Measurements from ENCODE around the gene CFAP58. TPM values are rescaled to one million over a fixed set of nuclear protein-coding genes. Genes with fewer than 3 reads are reported as not detected.

CFAP58 gene
- total and polyA plus RNA-seq, 2 donors (not counting 3 experiments of a cell fraction or from before 2014, with no cell fraction given) = 0.07 to 0.29 TPM

DNA sequence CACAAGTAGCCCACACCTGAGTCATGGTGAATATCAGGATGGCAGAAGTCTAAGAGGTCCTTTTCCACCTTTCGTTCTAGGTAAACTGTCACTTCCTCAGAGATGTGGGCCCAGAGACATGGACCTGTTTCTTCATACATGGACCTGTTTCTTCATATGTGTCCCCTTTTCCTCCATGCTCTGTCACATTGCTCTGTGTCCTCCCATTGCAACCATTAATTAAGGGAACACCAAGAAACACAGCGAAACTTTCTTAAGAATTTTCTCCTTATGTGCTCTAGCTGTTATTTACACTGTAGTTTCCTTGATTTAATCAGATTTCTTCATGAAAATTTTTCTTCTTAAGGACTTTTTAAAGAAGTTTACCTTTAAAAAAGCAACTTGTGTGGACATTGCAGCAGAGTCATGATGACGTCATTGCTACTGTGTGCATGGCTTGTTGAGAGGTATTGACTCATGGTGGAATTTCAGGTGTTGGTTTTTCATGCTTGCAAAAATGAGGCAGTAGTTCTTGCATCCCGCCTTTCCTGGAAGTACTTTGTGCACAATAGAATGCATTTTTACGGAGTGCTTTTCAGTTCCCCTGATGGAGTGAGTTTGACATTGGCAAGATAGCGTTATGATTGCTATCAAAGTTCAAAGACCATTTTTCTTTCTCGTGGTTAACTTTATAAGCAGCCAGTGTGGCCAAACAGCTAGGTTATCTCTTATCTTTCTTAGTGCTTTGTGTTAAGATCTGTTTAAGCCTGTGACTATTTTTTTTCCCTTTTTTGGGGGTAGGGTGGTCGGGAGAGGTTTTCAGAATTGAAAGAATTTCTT is 37.7 kb downstream of the CFAP58 start:
- CTCF ChIA-PET = no interaction called here
- no peak overlapping the region for H3K4me2 ChIP-seq (ENCODE audit: insufficient read depth, low read length)
- no peaks in the 10 kb centered on the region for H3K9me1 ChIP-seq (replicated peaks; ENCODE audit: control insufficient read depth, extremely low read depth, insufficient read depth, low read length)
- H3K9me3 ChIP-seq (replicated peaks; ENCODE audit: control insufficient read depth, insufficient read depth, low read length) = no peaks in the 10 kb centered on the region
- H3K27ac ChIP-seq (ENCODE audit: insufficient read depth, low read depth, low read length) = no peak overlapping the region
- H3K9ac ChIP-seq (replicated peaks; ENCODE audit: extremely low read depth, insufficient read depth, low read length) = no peak overlapping the region
- POLR2A ChIA-PET = no interaction called here
- no peaks in the 10 kb centered on the region for H3K4me1 ChIP-seq (ENCODE audit: control insufficient read depth, extremely low read depth, insufficient read depth, low read length)
- H2AFZ ChIP-seq (ENCODE audit: low read depth, low read length) = no peak overlapping the region
- no peak overlapping the region for H3K4me3 ChIP-seq (replicated peaks in 1 of 3; ENCODE audit: insufficient read depth in 1 of 3, low read depth in 1 of 3, low read length in 3 of 3)
- dilution Hi-C loops (cut with MboI; ENCODE audit: extremely low pct_ligation_motif_present, low sequenced_read_pairs) = no loop called here
- no TSS peak for BruUV-seq (replicated peaks)
- intact Hi-C loops (cut with micrococcal nuclease) = no loop called here
- no peak for DNase-seq (ENCODE audit: low read depth, low spot score)
- no peaks in the 10 kb centered on the region for H3K36me3 ChIP-seq (ENCODE audit: control insufficient read depth in 2 of 2, extremely low read depth in 1 of 2, insufficient read depth in 2 of 2, low read length in 2 of 2)
- no peak for TF ChIP-seq MYC (IDR thresholded peaks at IDR 0.05; ENCODE audit: low read depth, low read length)
- TF ChIP-seq, protein P1, sequence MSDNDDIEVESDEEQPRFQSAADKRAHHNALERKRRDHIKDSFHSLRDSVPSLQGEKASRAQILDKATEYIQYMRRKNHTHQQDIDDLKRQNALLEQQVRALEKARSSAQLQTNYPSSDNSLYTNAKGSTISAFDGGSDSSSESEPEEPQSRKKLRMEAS (IDR thresholded peaks at IDR 0.05; ENCODE audit: insufficient read depth, insufficient read length) = no peak
- TF ChIP-seq FOS (IDR thresholded peaks at IDR 0.05; ENCODE audit: borderline replicate concordance, insufficient read depth, low read length) = no peak
- TF ChIP-seq JUN (IDR thresholded peaks at IDR 0.05; ENCODE audit: borderline replicate concordance, insufficient read depth, insufficient read length, low read depth) = peak; percentile 16
- no peak for TF ChIP-seq GATA2 (IDR thresholded peaks at IDR 0.05; ENCODE audit: insufficient read depth, insufficient read length, low read depth, low read length)
- H3K27me3 ChIP-seq (ENCODE audit: control insufficient read depth in 2 of 2, insufficient read depth in 2 of 2, low read length in 2 of 2) = no peaks in the 10 kb centered on the region
- FAIRE-seq = no peak
- H3K79me2 ChIP-seq (ENCODE audit: control insufficient read depth, insufficient read depth, low read length) = no peaks in the 10 kb centered on the region
- H4K20me1 ChIP-seq (replicated peaks; ENCODE audit: control insufficient read depth, extremely low read depth, insufficient read depth, low read length) = no peaks in the 10 kb centered on the region

DNA sequence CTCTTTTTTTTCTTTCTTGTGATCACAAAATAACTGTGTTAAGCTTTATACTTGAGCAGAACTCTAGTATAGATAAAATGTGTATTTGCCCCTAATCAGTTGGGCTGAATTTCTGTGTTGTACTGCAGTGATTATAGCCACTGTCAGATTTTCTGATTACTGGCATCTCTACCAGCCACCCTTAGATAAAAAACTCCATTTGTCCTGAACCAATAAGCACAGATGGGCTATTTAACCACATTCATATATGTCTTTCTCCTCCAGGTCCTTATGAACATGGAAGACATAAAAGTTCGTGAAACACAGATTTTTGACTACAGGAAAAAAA is 38.3 kb downstream of the CFAP58 start:
- DNase-seq (ENCODE audit: low read depth, low spot score) = no peak
- Histone ChIP-seq H3K27me3 (ENCODE audit: control insufficient read depth in 2 of 2, insufficient read depth in 2 of 2, low read length in 2 of 2) (no peaks in the 10 kb centered on the region), H3K9me3 (replicated peaks; ENCODE audit: control insufficient read depth, insufficient read depth, low read length) (no peaks in the 10 kb centered on the region), H3K36me3 (ENCODE audit: control insufficient read depth in 2 of 2, extremely low read depth in 1 of 2, insufficient read depth in 2 of 2, low read length in 2 of 2) (no peaks in the 10 kb centered on the region), H3K4me1 (ENCODE audit: control insufficient read depth, extremely low read depth, insufficient read depth, low read length) (no peaks in the 10 kb centered on the region), H4K20me1 (replicated peaks; ENCODE audit: control insufficient read depth, extremely low read depth, insufficient read depth, low read length) (no peaks in the 10 kb centered on the region), H3K4me3 (replicated peaks in 1 of 3; ENCODE audit: insufficient read depth in 1 of 3, low read depth in 1 of 3, low read length in 3 of 3) (no peak overlapping the region), H3K9me1 (replicated peaks; ENCODE audit: control insufficient read depth, extremely low read depth, insufficient read depth, low read length) (no peaks in the 10 kb centered on the region), H3K79me2 (ENCODE audit: control insufficient read depth, insufficient read depth, low read length) (no peaks in the 10 kb centered on the region), H3K9ac (replicated peaks; ENCODE audit: extremely low read depth, insufficient read depth, low read length) (no peak overlapping the region), H3K27ac (ENCODE audit: insufficient read depth, low read depth, low read length) (no peak overlapping the region), H3K4me2 (ENCODE audit: insufficient read depth, low read length) (no peak overlapping the region), H2AFZ (ENCODE audit: low read depth, low read length) (no peak overlapping the region)
- POLR2A ChIA-PET = no interaction called here
- TF ChIP-seq POLR2AphosphoS5 (IDR thresholded peaks at IDR 0.05; ENCODE audit: insufficient read depth, low read depth, low read length) = no peak
- TF ChIP-seq MYC (IDR thresholded peaks at IDR 0.05; ENCODE audit: low read depth, low read length) = no peak
- intact Hi-C loops (cut with micrococcal nuclease) (no loop called here), dilution Hi-C loops (cut with MboI; ENCODE audit: extremely low pct_ligation_motif_present, low sequenced_read_pairs) (no loop called here)
- BruUV-seq (replicated peaks) = no TSS peak
- CTCF ChIA-PET = interaction anchor here (0.6 to 1.0 kb wide), 2 partner anchors 18 to 26 kb away, joined by 3 read pairs; no protein-coding TSS in a partner anchor
- FAIRE-seq = no peak
